Progenitor cell of endocrine pancreas (in vitro differentiated cells): ENCODE measurements around the gene CDKN2A. TPM values are rescaled to one million over a fixed set of nuclear protein-coding genes. Genes with fewer than 3 reads are reported as not detected.

ENCODE experiments used
- DNase-seq: peaks from one replicate; pipeline ENCODE4 v3.0.0; 2021; ENCODE audit warnings: low spot score; ENCODE audit not compliant: unreplicated experiment
- H3K27ac Mint-ChIP-seq: 2 replicates; pipeline ENCODE4 v1.8.0; 2021; ENCODE audit warnings: mild to moderate bottlenecking, moderate library complexity, mixed read lengths
- H3K27me3 Mint-ChIP-seq: 2 replicates; pipeline ENCODE4 v1.8.0; 2021; ENCODE audit warnings: mixed read lengths
- H3K36me3 Mint-ChIP-seq: 2 replicates; pipeline ENCODE4 v1.8.0; 2022; ENCODE audit warnings: mixed read lengths; ENCODE audit not compliant: insufficient read depth
- H3K4me1 Mint-ChIP-seq: 2 replicates; pipeline ENCODE4 v1.8.0; 2021; ENCODE audit warnings: low read depth, mixed read lengths
- H3K4me3 Mint-ChIP-seq: 2 replicates; pipeline ENCODE4 v1.8.0; 2021; ENCODE audit warnings: low read depth, mild to moderate bottlenecking, moderate library complexity, mixed read lengths
- H3K9me3 Mint-ChIP-seq: 2 replicates; pipeline ENCODE4 v1.8.0; 2021; ENCODE audit warnings: low read depth, mixed read lengths
- total RNA-seq: library from RNA; stranded (reverse); gene quantifications from 2 replicates; pipeline ENCODE4 v1.2.1, GENCODE V29; 2021
- TF ChIP-seq, protein P1 (sequence below): fragments of 200-600 bp; sonication (generic); IDR thresholded peaks from one replicate; pipeline ENCODE4 v1.5.0; 2021; ENCODE audit warnings: antibody characterized with exemption, mild to moderate bottlenecking; ENCODE audit not compliant: unreplicated experiment

The CDKN2A gene
- total RNA-seq, 1 donor from 2014 or later: not detected

- TF ChIP-seq, protein P1, sequence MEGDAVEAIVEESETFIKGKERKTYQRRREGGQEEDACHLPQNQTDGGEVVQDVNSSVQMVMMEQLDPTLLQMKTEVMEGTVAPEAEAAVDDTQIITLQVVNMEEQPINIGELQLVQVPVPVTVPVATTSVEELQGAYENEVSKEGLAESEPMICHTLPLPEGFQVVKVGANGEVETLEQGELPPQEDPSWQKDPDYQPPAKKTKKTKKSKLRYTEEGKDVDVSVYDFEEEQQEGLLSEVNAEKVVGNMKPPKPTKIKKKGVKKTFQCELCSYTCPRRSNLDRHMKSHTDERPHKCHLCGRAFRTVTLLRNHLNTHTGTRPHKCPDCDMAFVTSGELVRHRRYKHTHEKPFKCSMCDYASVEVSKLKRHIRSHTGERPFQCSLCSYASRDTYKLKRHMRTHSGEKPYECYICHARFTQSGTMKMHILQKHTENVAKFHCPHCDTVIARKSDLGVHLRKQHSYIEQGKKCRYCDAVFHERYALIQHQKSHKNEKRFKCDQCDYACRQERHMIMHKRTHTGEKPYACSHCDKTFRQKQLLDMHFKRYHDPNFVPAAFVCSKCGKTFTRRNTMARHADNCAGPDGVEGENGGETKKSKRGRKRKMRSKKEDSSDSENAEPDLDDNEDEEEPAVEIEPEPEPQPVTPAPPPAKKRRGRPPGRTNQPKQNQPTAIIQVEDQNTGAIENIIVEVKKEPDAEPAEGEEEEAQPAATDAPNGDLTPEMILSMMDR: no peak
Observed at GRCh38 chr9:22031655-22032411, 37.6 kb upstream of the CDKN2A start.

GRCh38 chr9:22030101-22030598 is 36.0 kb upstream of the CDKN2A start:
- Mint-ChIP-seq H3K27ac (no peak overlapping the region), H3K4me3 (no peak overlapping the region), H3K4me1 (no peaks in the 10 kb centered on the region), H3K27me3 (peaks cover 7% of the 10 kb centered on the region), H3K9me3 (no peaks in the 10 kb centered on the region), H3K36me3 (no peaks in the 10 kb centered on the region)
- TF ChIP-seq, protein P1: no peak
- DNase-seq: no peak

More at GRCh38 chr9:22031655-22032411, 37.6 kb upstream of the CDKN2A start:
- no peaks in the 10 kb centered on the region for H3K36me3 Mint-ChIP-seq
- H3K4me3 Mint-ChIP-seq: no peak overlapping the region
- H3K27ac Mint-ChIP-seq: no peak overlapping the region
- peaks cover 7% of the 10 kb centered on the region for H3K27me3 Mint-ChIP-seq
- DNase-seq: no peak
- no peaks in the 10 kb centered on the region for H3K4me1 Mint-ChIP-seq
- H3K9me3 Mint-ChIP-seq: no peaks in the 10 kb centered on the region

DNA sequence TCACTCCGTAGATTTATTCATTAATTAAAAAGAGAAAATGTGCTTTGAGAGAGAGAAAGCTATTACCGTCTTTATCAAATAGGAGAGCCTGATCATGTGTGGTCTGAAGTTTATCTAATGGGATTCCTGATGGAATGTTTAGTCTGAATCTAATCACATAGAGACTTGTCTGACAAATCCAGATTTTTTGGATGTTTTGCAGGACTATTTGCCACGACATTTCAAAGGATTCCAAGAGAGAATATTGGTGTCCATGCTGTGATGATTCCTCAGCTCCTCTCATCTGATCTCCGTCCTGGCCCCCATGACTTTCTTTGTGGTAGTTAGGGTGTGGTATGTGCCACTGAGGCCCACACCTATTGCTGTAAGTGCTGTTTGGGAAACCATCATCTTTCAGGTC is 35.0 kb upstream of the CDKN2A start:
- H3K4me1 Mint-ChIP-seq: no peaks in the 10 kb centered on the region
- H3K36me3 Mint-ChIP-seq: no peaks in the 10 kb centered on the region
- no peak for DNase-seq
- TF ChIP-seq, protein P1: no peak
- no peaks in the 10 kb centered on the region for H3K9me3 Mint-ChIP-seq
- no peak overlapping the region for H3K27ac Mint-ChIP-seq
- peaks cover 7% of the 10 kb centered on the region for H3K27me3 Mint-ChIP-seq
- H3K4me3 Mint-ChIP-seq: no peak overlapping the region

DNA sequence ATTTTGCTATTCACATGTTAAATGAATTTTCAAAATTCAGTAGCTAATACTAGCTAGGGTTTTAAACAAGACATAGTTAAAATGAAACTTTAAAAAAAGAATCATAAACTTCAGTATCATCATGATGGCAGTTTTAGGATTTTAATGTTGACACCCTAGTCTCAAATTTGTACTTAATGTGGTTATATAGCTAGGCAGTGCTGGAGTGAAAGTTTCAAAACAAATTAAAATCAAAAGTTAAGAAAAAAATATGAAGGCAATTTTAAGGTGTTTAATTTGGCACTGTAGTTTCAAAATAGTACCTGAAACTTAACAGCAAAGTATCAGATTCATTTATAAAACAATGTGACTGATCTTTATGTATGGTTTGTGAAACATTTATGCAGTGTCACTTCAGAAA is 34.2 kb upstream of the CDKN2A start:
- Mint-ChIP-seq H3K4me1 (no peaks in the 10 kb centered on the region), H3K9me3 (no peaks in the 10 kb centered on the region), H3K4me3 (no peak overlapping the region), H3K27ac (no peak overlapping the region), H3K36me3 (no peaks in the 10 kb centered on the region), H3K27me3 (peaks cover 7% of the 10 kb centered on the region)
- TF ChIP-seq, protein P1: no peak
- DNase-seq: no peak

DNA sequence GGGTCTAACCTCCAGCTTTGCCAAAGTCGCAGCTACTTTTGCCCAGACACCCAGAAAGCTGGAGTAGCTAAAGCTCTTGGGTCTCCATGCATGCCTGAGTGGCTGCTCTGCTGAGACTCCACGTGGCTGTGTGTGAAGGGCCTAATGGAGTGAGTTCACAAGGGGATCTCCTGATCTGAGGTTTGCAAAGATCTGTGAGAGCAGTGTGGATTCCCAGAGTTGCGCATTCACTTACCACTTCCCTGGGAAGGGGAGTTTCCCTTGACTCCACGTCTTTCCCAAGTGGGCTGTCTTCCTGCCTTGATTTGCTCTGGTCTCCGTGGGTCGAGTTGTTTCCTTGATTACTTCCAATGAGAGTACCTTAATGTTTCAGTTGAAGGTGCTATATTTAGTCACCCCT is 32.5 kb upstream of the CDKN2A start:
- Mint-ChIP-seq H3K36me3 (no peaks in the 10 kb centered on the region), H3K9me3 (no peaks in the 10 kb centered on the region), H3K4me3 (no peak overlapping the region), H3K4me1 (no peaks in the 10 kb centered on the region), H3K27me3 (peaks cover 4% of the 10 kb centered on the region), H3K27ac (no peak overlapping the region)
- TF ChIP-seq, protein P1: no peak
- no peak for DNase-seq
